Trophoblast cell (in vitro differentiated cells and primary cell): ENCODE data around the gene MLC1.

Source experiments
- DNase-seq, 2 donors: peaks; one replicate each; pipeline ENCODE4 v3.0.0-alpha.2; 2016
- H2AFZ ChIP-seq: 2 replicates; pipeline ENCODE4 v1.6.1; 2013; ENCODE audit warnings: low read length, moderate library complexity, mild to moderate bottlenecking; ENCODE audit not compliant: insufficient read depth, poor library complexity
- H2AK5ac ChIP-seq: 2 replicates; pipeline ENCODE4 v1.6.1; 2013; ENCODE audit warnings: mild to moderate bottlenecking, low read length
- H2BK120ac ChIP-seq: 2 replicates; pipeline ENCODE4 v1.6.1; 2013; ENCODE audit warnings: low read length, mild to moderate bottlenecking, moderate library complexity; ENCODE audit not compliant: insufficient read depth, poor library complexity
- H2BK12ac ChIP-seq: 2 replicates; pipeline ENCODE4 v1.6.1; 2013; ENCODE audit warnings: mild to moderate bottlenecking, low read length, moderate library complexity
- H2BK5ac ChIP-seq: 2 replicates; pipeline ENCODE4 v1.6.1; 2013; ENCODE audit warnings: low read length, low read depth, moderate library complexity, mild to moderate bottlenecking; ENCODE audit not compliant: poor library complexity
- H3K14ac ChIP-seq: 2 replicates; pipeline ENCODE4 v1.6.1; 2013; ENCODE audit warnings: mild to moderate bottlenecking, low read length
- H3K18ac ChIP-seq: 2 replicates; pipeline ENCODE4 v1.6.1; 2013; ENCODE audit warnings: mild to moderate bottlenecking, low read length
- H3K23ac ChIP-seq: 2 replicates; pipeline ENCODE4 v1.6.1; 2013; ENCODE audit warnings: low read length
- H3K27ac ChIP-seq: 2 replicates; pipeline ENCODE4 v1.5.1; 2013; ENCODE audit warnings: low read depth, mild to moderate bottlenecking, inconsistent platforms, low read length, moderate library complexity
- H3K27me3 ChIP-seq: 2 replicates; pipeline ENCODE4 v1.6.1; 2013; ENCODE audit warnings: inconsistent platforms, mild to moderate bottlenecking, low read length, moderate library complexity; ENCODE audit not compliant: insufficient read depth
- H3K36me3 ChIP-seq, 2 experiments: 1 replicate in 1 of 2; 2 replicates in 1 of 2; pipeline ENCODE4 v1.6.1; 2013; ENCODE audit warnings: low read length in 2 of 2, mild to moderate bottlenecking in 2 of 2, moderate library complexity in 1 of 2; ENCODE audit not compliant: insufficient read depth in 2 of 2, control insufficient read depth in 1 of 2
- H3K4ac ChIP-seq: 2 replicates; pipeline ENCODE4 v1.6.1; 2013; ENCODE audit warnings: low read depth, mild to moderate bottlenecking, low read length, moderate library complexity
- H3K4me1 ChIP-seq, 2 experiments: 1 replicate in 1 of 2; 2 replicates in 1 of 2; pipeline ENCODE4 v1.6.1; 2013; ENCODE audit warnings: low read length in 2 of 2, mild to moderate bottlenecking in 2 of 2, moderate library complexity in 1 of 2; ENCODE audit not compliant: insufficient read depth in 2 of 2, control insufficient read depth in 1 of 2
- H3K4me2 ChIP-seq: 2 replicates; pipeline ENCODE4 v1.6.1; 2013; ENCODE audit warnings: inconsistent platforms, mild to moderate bottlenecking, low read length, moderate library complexity
- H3K4me3 ChIP-seq: 2 replicates; pipeline ENCODE4 v1.5.1; 2013; ENCODE audit warnings: mild to moderate bottlenecking, low read depth, low read length, inconsistent platforms
- H3K79me1 ChIP-seq: one replicate; pipeline ENCODE4 v1.6.1; 2013; ENCODE audit warnings: low read length
- H3K79me2 ChIP-seq: 2 replicates; pipeline ENCODE4 v1.6.1; 2013; ENCODE audit warnings: low read length, mild to moderate bottlenecking; ENCODE audit not compliant: control insufficient read depth, insufficient read depth, poor library complexity
- H3K9ac ChIP-seq: 2 replicates; pipeline ENCODE4 v1.6.1; 2013; ENCODE audit warnings: mild to moderate bottlenecking, low read length
- H3K9me3 ChIP-seq: 2 replicates; pipeline ENCODE4 v1.6.1; 2013; ENCODE audit warnings: low read depth, mild to moderate bottlenecking, control low read depth, inconsistent platforms, low read length; ENCODE audit not compliant: insufficient read depth
- H4K12ac ChIP-seq: 2 replicates; pipeline ENCODE4 v1.6.1; 2013; ENCODE audit warnings: low read depth, mild to moderate bottlenecking, low read length, moderate library complexity
- H4K8ac ChIP-seq: 2 replicates; pipeline ENCODE4 v1.6.1; 2013; ENCODE audit warnings: low read depth, mild to moderate bottlenecking, low read length, moderate library complexity
- H4K91ac ChIP-seq: one replicate; pipeline ENCODE4 v1.6.1; 2013; ENCODE audit warnings: low read depth, mild to moderate bottlenecking, low read length, moderate library complexity
- WGBS: extraction: QIAGEN DNeasy Blood & Tissue Kit; methylation state at CpG from one replicate; pipeline ENCODE4 v1.1.7; 2013; ENCODE audit warnings: missing lambda C conversion rate; ENCODE audit not compliant: insufficient read length, insufficient coverage; ENCODE audit errors: extremely low coverage; 5-methylcytosine and 5-hydroxymethylcytosine counted together

MLC1 gene

DNA sequence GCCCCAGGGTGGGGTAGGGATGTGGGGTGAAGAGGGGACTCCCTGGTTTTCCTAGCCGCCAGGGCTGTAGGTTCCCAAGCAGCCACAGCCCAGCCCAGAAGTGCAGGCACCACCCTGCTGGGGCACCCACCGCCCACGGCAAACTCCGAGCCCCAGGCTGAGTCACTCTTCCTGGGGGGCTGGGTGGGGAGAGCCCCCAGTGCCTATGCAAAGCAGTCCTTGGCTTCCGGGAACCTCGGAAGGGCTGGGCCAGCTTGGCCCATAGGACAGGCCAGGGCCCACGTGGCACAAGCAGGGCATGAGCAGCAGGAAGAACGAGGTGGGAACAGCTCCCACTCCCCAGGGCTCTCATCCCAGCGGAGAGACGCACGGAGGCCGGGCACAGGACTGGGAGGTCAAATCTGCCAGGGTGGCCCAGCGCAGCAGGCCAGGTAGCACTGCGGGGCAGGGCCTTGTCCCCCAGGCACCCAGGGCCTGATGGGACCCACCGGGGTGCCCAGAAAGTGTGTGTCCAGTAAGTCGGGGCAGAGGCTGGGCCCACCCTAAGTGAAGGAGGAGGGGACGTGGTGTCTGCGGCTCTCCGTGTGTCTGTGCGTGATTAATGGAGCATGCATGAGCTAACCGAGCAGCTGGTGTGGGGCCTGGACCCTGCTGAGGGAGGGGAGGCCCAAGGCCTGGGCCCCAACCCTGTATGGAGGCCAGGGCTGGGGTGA is 68.1 kb downstream of the MLC1 start:
- H3K79me1 ChIP-seq = no peaks in the 10 kb centered on the region
- no CpG with 5 or more reads among the region's 21 CpGs for WGBS
- no peak overlapping the region for H3K14ac ChIP-seq
- H3K9me3 ChIP-seq = peaks cover 28% of the 10 kb centered on the region
- no peak overlapping the region for H2AK5ac ChIP-seq
- H3K79me2 ChIP-seq = no peaks in the 10 kb centered on the region
- no peak overlapping the region for H3K4me3 ChIP-seq
- no peak overlapping the region for H2AFZ ChIP-seq
- no peak overlapping the region for H2BK12ac ChIP-seq
- H4K91ac ChIP-seq = no peak overlapping the region
- H3K27ac ChIP-seq = no peak overlapping the region
- DNase-seq = no peak
- no peaks in the 10 kb centered on the region for H3K36me3 ChIP-seq
- H2BK5ac ChIP-seq = no peak overlapping the region
- no peak overlapping the region for H3K9ac ChIP-seq
- H4K8ac ChIP-seq = no peak overlapping the region
- H4K12ac ChIP-seq = no peak overlapping the region
- H2BK120ac ChIP-seq = no peak overlapping the region
- H3K18ac ChIP-seq = no peak overlapping the region
- no peak overlapping the region for H3K23ac ChIP-seq
- H3K4me1 ChIP-seq = no peaks in the 10 kb centered on the region
- no peak overlapping the region for H3K4ac ChIP-seq
- no peak overlapping the region for H3K4me2 ChIP-seq
- peaks cover 24% of the 10 kb centered on the region for H3K27me3 ChIP-seq

DNA sequence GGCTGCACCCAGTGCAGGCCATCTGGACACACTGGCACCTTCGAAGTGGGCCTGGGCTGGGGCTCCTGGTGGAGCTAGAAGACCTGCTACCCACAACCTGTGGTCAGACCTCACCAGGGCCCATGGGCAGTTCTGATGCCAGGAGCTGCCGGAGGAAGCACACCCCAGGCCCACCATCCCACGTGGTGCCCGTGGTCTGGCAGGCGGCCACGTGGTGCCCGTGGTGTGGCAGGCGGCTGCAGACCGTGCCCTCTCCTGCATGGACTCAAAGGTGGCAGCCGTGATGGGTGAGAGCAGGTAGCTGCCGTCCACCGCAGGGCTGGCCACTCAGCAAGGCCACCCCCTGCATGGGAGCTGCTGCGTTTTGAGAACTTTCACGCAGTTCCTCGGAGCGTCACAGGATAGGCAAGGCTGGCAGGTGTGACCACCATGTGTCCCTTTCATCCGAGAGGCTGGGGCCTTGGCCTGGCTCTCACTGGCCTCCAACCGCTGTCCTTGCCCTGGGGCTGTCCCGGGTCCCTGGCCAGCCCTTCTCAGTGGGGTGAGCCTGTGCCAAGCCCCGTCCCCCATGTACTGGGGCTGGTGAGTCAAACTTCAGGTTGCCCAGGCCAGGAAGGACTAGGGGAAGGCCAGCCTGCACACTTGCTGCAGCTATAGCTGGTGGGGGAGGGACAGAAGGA is 68.8 kb downstream of the MLC1 start:
- Histone ChIP-seq H4K12ac (no peak overlapping the region), H3K36me3 (no peaks in the 10 kb centered on the region), H3K9me3 (peaks cover 22% of the 10 kb centered on the region), H3K27ac (no peak overlapping the region), H3K14ac (no peak overlapping the region), H2BK12ac (no peak overlapping the region), H3K4ac (no peak overlapping the region), H3K4me1 (no peaks in the 10 kb centered on the region), H3K4me2 (no peak overlapping the region), H2AFZ (no peak overlapping the region), H4K91ac (no peak overlapping the region), H3K27me3 (peaks cover 27% of the 10 kb centered on the region), H3K9ac (no peak overlapping the region), H3K79me2 (no peaks in the 10 kb centered on the region), H3K23ac (no peak overlapping the region), H4K8ac (no peak overlapping the region), H2BK120ac (no peak overlapping the region), H3K18ac (no peak overlapping the region), H3K79me1 (no peaks in the 10 kb centered on the region), H3K4me3 (no peak overlapping the region), H2BK5ac (no peak overlapping the region), H2AK5ac (no peak overlapping the region)
- DNase-seq = no peak
- WGBS = no CpG with 5 or more reads among the region's 20 CpGs

DNA sequence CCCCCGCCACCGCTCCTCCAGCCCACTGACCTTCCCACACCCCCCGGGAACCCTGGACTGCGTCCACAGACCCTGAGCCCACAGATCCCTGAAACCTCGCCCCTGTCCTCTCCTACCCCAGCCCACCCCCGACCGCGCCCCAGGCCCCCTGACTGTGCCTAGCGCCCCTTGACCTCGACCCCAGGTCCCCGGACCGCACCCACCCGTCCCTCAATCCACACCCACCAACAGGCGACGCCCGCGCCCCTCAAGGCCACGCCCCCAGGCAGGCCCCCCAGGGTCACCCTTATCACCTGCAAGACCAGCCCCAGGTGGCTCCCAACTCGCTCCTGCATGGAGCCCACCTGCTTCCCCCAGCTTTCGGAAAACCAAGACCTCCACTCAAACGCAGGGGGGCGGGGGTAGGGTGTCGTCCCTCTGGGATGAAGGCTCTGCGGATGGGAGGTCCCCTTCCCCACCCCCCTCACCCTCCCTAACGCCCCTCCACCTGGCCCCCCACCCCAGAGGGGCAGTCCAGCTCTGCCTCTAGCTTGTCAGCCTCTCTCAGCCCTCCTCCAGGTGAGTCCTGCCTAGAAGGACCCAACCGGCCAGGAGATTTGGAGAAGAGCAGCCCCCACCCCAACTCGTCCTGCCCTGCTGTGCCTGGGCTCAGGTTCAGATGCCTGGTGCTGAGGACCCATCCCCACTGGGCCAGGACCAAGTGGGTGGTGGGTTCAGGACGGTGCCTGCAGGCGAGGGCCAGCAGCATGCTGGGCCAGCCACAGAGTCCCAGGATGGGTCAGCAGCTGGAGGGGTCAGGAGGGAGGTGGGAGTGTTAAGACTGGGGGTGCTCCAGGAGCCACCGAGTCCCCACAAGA is 69.5 kb downstream of the MLC1 start:
- Histone ChIP-seq H2BK12ac (no peak overlapping the region), H4K91ac (no peak overlapping the region), H3K27me3 (peaks cover 33% of the 10 kb centered on the region), H3K27ac (no peak overlapping the region), H2AFZ (no peak overlapping the region), H3K36me3 (no peaks in the 10 kb centered on the region), H2BK5ac (no peak overlapping the region), H3K4ac (no peak overlapping the region), H3K18ac (no peak overlapping the region), H3K23ac (no peak overlapping the region), H3K79me1 (no peaks in the 10 kb centered on the region), H3K79me2 (no peaks in the 10 kb centered on the region), H3K9ac (no peak overlapping the region), H3K4me3 (no peak overlapping the region), H2BK120ac (no peak overlapping the region), H4K8ac (no peak overlapping the region), H4K12ac (no peak overlapping the region), H3K4me2 (no peak overlapping the region), H3K14ac (no peak overlapping the region), H2AK5ac (no peak overlapping the region), H3K9me3 (peaks cover 16% of the 10 kb centered on the region), H3K4me1 (no peaks in the 10 kb centered on the region)
- WGBS = no CpG with 5 or more reads among the region's 30 CpGs
- DNase-seq = no peak

DNA sequence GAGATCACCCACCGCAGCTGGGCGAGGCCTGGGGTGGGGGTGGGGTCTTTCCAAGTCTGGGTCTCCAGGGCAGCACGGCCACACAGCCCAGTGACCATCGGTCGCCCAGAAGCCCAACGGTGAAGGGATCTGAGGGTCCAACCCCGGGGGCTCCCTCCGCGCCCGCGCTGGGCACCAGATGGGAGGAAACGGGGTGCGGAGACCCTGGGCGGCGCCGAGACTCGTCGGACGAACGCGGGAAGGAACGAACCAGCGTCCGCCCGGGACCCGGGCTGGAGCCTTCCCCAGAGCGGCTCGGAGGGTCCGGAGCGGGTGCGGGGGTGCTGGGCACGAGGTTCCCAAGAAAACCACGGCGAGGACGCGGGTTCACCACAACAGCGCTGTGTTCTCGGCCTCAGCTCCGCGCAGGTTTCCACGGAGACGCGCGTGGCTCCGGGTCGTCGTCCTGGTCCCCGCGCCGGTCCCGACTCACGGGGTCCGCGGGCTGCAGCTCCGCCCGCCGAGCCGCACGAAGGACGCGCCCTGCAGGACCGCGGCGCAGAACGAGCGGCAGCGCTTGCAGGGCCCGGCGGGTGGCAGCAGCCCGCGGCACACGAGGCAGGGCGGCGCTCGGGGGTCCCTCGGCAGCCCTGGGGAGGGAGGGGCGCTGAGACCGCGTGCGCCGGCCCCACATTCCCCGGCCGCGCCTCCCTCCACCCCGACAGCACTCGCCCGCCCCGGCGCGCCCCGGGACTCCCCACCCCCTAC is 70.4 kb downstream of the MLC1 start:
- H3K23ac ChIP-seq = no peak overlapping the region
- H3K36me3 ChIP-seq = no peaks in the 10 kb centered on the region
- H3K4me1 ChIP-seq = no peaks in the 10 kb centered on the region
- H3K4ac ChIP-seq = no peak overlapping the region
- H3K14ac ChIP-seq = no peak overlapping the region
- no peak overlapping the region for H3K27ac ChIP-seq
- no peak overlapping the region for H2AK5ac ChIP-seq
- no peak overlapping the region for H2BK12ac ChIP-seq
- H2AFZ ChIP-seq = no peak overlapping the region
- H3K9ac ChIP-seq = no peak overlapping the region
- no peak overlapping the region for H3K18ac ChIP-seq
- WGBS = no CpG with 5 or more reads among the region's 91 CpGs
- no peak overlapping the region for H3K4me3 ChIP-seq
- H4K91ac ChIP-seq = no peak overlapping the region
- H3K27me3 ChIP-seq = peaks cover 37% of the 10 kb centered on the region
- no peak for DNase-seq
- H3K79me2 ChIP-seq = no peaks in the 10 kb centered on the region
- no peak overlapping the region for H4K8ac ChIP-seq
- H3K9me3 ChIP-seq = peaks cover 9% of the 10 kb centered on the region
- no peak overlapping the region for H2BK120ac ChIP-seq
- no peak overlapping the region for H3K4me2 ChIP-seq
- no peak overlapping the region for H2BK5ac ChIP-seq
- no peaks in the 10 kb centered on the region for H3K79me1 ChIP-seq
- H4K12ac ChIP-seq = no peak overlapping the region
